Measurements from ENCODE around the gene MLLT6. TPM values are rescaled to one million over a fixed set of nuclear protein-coding genes. Genes with fewer than 3 reads are reported as not detected.

The MLLT6 gene
- 10 to 100 TPM; 38.6 to 71.6 TPM for total RNA-seq

DNA sequence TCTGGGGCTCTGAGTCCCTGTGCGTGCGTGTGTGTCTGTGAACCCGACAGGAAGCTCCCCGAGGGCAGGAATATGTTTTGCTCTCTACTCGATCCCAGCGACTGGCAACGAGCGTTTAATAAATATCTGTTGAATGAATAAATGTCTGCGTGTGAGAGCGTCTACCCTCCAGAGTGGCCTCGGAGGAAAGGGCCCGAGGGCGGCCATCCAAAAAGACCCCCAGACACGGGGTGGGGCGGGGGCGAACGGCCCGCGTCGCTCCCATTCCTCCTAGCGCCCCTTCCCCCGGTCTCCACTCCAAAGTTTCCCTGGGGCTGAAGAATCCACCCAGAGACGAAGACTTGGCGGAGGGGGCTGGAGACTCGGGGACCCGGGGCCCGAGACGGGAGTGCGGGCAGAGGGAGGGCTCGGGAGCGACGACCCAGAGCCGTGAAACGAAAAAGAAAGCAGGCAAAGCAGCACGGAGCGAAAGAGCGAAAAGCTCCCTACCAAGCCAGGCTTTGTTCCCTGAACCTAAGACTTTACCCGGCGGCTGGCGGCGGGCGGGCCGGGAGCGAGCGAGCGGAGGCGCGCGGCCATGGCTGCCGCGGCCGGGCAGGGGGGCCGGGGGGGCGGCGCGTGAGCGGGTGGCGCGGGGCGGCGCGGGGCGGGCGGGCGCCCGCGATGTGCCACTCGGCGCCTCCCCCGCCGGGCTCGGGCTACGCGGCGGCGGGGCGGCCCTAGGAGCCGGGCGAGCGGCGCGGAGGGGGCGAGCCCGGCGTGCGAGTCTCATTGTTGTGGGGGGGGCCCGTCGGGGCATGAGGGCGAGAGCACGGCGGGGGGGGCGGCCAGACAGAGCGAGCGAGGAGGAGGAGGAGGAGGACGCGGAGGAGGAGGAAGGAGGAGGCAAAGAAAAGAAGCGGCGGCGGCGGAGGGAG is at the start of gene MLLT6:
TSS of gene MLLT6 (plus strand) at position 668 of the 917 bp plus-strand sequence. CDS start 360 bp downstream, outside the sequence.
- no peaks in the 10 kb centered on the region for H3K27me3 ChIP-seq
- H3K36me3 ChIP-seq: peaks cover 18% of the 10 kb centered on the region
- peak within 1 kb of the TSS; percentile 71 to 93 for H3K4me3 ChIP-seq
- TF ChIP-seq, protein P1, sequence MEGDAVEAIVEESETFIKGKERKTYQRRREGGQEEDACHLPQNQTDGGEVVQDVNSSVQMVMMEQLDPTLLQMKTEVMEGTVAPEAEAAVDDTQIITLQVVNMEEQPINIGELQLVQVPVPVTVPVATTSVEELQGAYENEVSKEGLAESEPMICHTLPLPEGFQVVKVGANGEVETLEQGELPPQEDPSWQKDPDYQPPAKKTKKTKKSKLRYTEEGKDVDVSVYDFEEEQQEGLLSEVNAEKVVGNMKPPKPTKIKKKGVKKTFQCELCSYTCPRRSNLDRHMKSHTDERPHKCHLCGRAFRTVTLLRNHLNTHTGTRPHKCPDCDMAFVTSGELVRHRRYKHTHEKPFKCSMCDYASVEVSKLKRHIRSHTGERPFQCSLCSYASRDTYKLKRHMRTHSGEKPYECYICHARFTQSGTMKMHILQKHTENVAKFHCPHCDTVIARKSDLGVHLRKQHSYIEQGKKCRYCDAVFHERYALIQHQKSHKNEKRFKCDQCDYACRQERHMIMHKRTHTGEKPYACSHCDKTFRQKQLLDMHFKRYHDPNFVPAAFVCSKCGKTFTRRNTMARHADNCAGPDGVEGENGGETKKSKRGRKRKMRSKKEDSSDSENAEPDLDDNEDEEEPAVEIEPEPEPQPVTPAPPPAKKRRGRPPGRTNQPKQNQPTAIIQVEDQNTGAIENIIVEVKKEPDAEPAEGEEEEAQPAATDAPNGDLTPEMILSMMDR (IDR thresholded peaks at IDR 0.05): no peak
- H3K27ac ChIP-seq: peak within 1 kb of the TSS; percentile 93 to 95
- H3K9me3 ChIP-seq: no peaks in the 10 kb centered on the region
- peaks cover 0 to 49% of the 10 kb centered on the region in 2 donors for H3K4me1 ChIP-seq
- peak; percentile 78 for DNase-seq (ENCODE audit: low spot score)

DNA sequence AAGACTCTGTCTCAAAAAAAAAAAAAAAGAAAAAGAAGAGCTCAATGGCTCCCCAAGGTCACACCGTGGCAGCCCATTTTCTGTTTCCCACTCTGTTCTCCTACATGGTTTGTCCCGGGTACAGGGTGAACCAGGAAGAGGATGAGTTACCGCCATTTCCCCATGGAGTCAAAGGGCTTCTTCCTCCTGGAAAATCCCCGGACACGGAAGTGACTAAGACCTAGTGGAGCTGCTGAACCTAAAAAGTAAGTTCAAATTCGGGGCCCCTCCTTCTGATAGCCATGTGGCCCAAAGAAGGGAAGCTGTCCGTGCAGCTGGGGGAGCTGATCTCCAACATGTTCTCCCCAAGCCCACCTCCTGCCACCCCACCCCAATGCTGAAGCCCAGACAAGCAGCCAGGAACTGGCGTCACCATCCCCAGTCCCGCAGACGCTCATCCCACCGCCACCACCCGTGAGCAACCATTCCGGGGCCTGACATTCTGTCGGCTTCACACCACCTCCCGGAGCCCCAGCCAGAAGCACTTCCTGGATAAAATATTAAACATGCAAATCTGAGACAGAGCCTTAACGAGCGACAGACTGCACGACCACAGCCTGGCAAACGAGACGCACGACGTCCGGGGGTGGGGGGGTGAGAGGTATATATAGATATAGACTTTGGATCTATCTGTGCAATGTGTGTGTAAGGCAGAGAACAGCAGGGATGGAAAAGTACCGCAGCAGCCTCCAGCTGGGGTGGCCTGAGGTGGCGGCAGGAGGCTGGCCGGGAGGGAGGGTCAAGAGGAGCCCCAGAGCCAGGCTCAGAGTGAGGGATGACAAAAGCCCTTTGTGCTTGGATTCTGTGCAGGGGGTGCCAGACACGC is 47.9 kb upstream of the MLLT6 start:
- H3K27me3 ChIP-seq: no peaks in the 10 kb centered on the region

DNA sequence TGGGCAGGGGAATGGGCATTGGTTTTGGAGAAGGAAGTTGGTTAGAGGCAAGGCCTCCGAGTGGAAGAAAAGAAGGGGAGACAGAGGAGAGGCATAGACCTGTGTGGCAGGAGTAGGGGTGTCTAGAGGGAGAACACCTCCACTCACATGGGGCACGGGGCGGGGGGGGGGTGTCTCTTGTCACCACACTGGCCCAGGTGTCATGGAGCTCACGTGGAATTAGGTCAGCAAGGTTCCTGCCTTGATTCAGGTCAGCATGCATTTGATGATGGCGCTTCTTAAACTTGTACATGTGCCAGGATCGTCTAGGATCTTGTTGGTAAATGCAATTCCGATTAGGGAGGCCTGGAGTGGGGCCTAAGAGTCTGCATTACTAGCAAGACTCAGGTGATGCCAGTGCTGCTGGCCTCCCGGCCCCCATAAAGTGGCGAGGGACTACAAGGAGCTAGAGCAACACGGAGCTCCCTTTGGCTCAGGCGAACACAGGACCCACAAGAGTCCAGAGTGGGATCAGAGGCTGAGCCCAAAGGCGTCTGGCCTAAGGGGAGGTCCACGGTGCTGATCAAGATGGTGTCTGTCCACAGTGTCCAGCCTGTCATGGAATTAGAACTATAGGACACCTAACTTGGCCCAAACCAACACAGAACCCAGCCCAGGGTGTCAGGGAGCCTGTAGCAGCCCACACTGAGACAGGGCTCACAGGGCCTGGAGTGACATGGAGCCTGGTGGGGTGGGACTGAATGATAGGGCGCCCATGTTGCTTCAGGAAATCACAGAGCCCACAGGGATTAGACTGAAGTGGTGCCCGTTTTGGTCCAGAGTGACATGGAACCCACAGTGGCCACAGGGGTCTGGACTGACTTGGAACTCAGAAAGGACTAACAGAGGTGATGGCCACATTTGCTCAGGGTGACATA is 47.0 kb upstream of the MLLT6 start:
- no peaks in the 10 kb centered on the region for H3K9me3 ChIP-seq
- no peaks in the 10 kb centered on the region for H3K27me3 ChIP-seq
- H3K4me1 ChIP-seq: peaks cover 0 to 6% of the 10 kb centered on the region in 2 donors
- no peak for DNase-seq (ENCODE audit: low spot score)
- H3K4me3 ChIP-seq: no peak overlapping the region
- H3K36me3 ChIP-seq: no peaks in the 10 kb centered on the region
- TF ChIP-seq, protein P1 (IDR thresholded peaks at IDR 0.05): no peak
- no peak overlapping the region for H3K27ac ChIP-seq

More for the DNA sequence above, 47.9 kb upstream of the MLLT6 start:
- H3K4me3 ChIP-seq: no peak overlapping the region
- no peak overlapping the region for H3K27ac ChIP-seq
- no peaks in the 10 kb centered on the region for H3K9me3 ChIP-seq
- TF ChIP-seq, protein P1 (IDR thresholded peaks at IDR 0.05): no peak
- no peak for DNase-seq (ENCODE audit: low spot score)
- H3K36me3 ChIP-seq: no peaks in the 10 kb centered on the region
- H3K4me1 ChIP-seq: peaks cover 0 to 6% of the 10 kb centered on the region in 2 donors

DNA sequence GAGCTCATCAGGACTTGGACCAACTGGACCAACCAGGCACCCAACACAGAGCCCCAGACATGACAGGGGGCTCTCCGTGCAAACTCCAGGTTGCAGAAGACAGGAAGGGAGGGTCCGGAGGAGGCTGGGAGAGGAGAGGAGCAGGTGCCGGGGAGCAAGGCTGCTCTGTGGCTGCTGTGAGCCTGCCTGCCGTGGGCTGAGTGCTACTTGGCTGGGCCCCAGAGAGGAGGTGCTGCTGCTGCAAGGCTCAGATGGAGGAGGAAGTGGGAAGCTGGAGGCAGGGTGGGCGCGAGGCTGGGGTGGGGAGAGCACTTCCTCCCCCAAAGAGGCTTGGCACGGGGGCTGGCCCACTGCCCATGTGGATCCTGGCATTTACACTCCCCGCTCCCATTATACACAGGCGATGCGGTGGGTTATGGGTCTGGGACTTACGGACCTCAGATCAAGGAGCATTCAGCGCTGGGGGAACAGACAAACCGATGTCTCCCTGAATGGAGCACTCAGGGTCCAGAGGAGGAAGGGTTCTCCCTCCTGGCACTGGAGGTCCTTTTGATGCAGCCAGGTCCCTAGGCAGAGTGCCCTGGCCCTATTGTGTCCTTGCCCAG is 46.2 kb upstream of the MLLT6 start:
- Histone ChIP-seq H3K36me3 (no peaks in the 10 kb centered on the region), H3K27me3 (no peaks in the 10 kb centered on the region), H3K27ac (no peak overlapping the region), H3K4me3 (no peak overlapping the region), H3K4me1 (peaks cover 0 to 6% of the 10 kb centered on the region in 2 donors), H3K9me3 (no peaks in the 10 kb centered on the region)
- no peak for DNase-seq (ENCODE audit: low spot score)
- TF ChIP-seq, protein P1 (IDR thresholded peaks at IDR 0.05): no peak

DNA sequence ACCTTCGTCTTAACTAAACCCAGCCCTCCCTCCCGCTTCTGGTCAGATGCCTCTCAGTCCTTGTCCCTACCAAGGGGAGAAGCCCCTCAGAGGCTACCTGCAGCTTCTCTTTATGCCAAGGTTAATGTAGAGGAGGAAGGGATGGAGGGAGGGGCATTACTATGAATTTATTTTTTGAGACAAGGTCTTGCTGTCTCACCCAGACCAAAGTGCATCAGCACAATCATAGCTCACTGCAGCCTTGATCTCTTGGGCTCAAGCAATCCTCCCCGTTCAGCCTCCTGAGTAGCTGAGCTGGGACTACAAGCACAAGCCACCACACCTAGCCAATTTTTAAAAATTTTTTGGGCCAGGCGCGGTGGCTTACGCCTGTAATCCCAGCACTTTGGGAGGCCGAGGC is 45.7 kb upstream of the MLLT6 start:
- Histone ChIP-seq H3K27ac (no peak overlapping the region), H3K36me3 (no peaks in the 10 kb centered on the region), H3K4me1 (peaks cover 0 to 4% of the 10 kb centered on the region in 2 donors), H3K27me3 (no peaks in the 10 kb centered on the region), H3K4me3 (no peak overlapping the region), H3K9me3 (no peaks in the 10 kb centered on the region)
- DNase-seq (ENCODE audit: low spot score): no peak
- TF ChIP-seq, protein P1 (IDR thresholded peaks at IDR 0.05): no peak
